HepG2 (cell line): ENCODE results near the gene RASGRP2. TPM values are rescaled to one million over a fixed set of nuclear protein-coding genes. Genes with fewer than 3 reads are reported as not detected.

Experiments
- ATAC-seq: fragments of 200-7000 bp; cut with Tn5 transposase; 3 replicates; pipeline ENCODE4 v1.9.1; 2020; ENCODE audit warnings: mild to moderate bottlenecking, moderate library complexity
- BruUV-seq: library from RNA; stranded (reverse); fragments of 400-500 nt; replicated peaks from 2 replicates; lab custom pipeline; 2021; lab: Mats Ljungman, UMichigan
- CTCF ChIA-PET: fragments of 300-600 bp; formaldehyde crosslinking; extraction: SDS; loops from one replicate; lab custom pipeline; 2021; ENCODE audit warnings: low total read pairs, inconsistent platforms, low intra/inter-chr PET ratio; lab: Yijun Ruan, JAX
- POLR2A ChIA-PET: fragments of 350-600 bp; sonication (Branson Sonifier 250); formaldehyde crosslinking; loops from one replicate; lab custom pipeline; 2020; ENCODE audit warnings: antibody characterized with exemption, inconsistent platforms; lab: Yijun Ruan, JAX
- DNase-seq: peaks from one replicate; pipeline ENCODE4 v3.0.0-alpha.2; 2015; ENCODE audit warnings: low spot score
- FAIRE-seq: peaks from 3 replicates; lab custom pipeline; 2011; peaks lifted over from hg19 to GRCh38; lab: Jason Lieb, UNC
- H2AFZ ChIP-seq: one replicate; pipeline ENCODE4 v1.6.1; 2011; ENCODE audit warnings: low read length, inconsistent platforms
- H3K27ac ChIP-seq: fragments of 300-600 bp; 3 replicates; pipeline ENCODE4 v1.8.0; 2011; ENCODE audit warnings: mixed run types, mild to moderate bottlenecking, mixed read lengths, low read length, inconsistent platforms; ENCODE audit not compliant: insufficient read depth; ENCODE audit errors: extremely low read length
- H3K27me3 ChIP-seq, 2 experiments: fragments of 200-600 bp in 1 of 2; 2 replicates in 1 of 2; 3 replicates in 1 of 2; pipeline versions ENCODE4 v1.6.0 to v1.8.0; 2011; ENCODE audit warnings: low read length in 2 of 2, mild to moderate bottlenecking in 2 of 2, moderate library complexity in 2 of 2, inconsistent platforms in 1 of 2; ENCODE audit not compliant: insufficient read depth in 2 of 2, control insufficient read depth in 1 of 2
- H3K36me3 ChIP-seq, 2 experiments: fragments of 200-600 bp in 1 of 2; replicated peaks in 1 of 2; 2 replicates in 1 of 2; 3 replicates in 1 of 2; pipeline versions ENCODE4 v1.5.1 to v1.8.0; 2011; ENCODE audit warnings: low read length in 2 of 2, inconsistent platforms in 1 of 2; ENCODE audit not compliant: insufficient read depth in 2 of 2, control insufficient read depth in 1 of 2
- H3K4me1 ChIP-seq: 2 replicates; pipeline ENCODE4 v1.5.1; 2012; ENCODE audit warnings: low read length, inconsistent platforms; ENCODE audit not compliant: insufficient read depth
- H3K4me2 ChIP-seq: 2 replicates; pipeline ENCODE4 v1.6.0; 2011; ENCODE audit warnings: low read depth, low read length, inconsistent platforms
- H3K4me3 ChIP-seq, 3 experiments: fragments of 200-600 bp in 1 of 3; sonication (generic), shearing (Covaris generic) in 1 of 3; replicated peaks in 1 of 3; 2 replicates each; pipeline ENCODE4 v1.5.1; 2011 to 2016; ENCODE audit warnings: low read length in 3 of 3, inconsistent platforms in 2 of 3, low read depth in 2 of 3, mild to moderate bottlenecking in 2 of 3, control low read depth in 1 of 3, mixed read lengths in 1 of 3; ENCODE audit not compliant: insufficient read depth in 1 of 3
- H3K79me2 ChIP-seq: one replicate; pipeline ENCODE4 v1.6.1; 2011; ENCODE audit warnings: low read length, inconsistent platforms; ENCODE audit not compliant: insufficient read depth
- H3K9ac ChIP-seq: 2 replicates; pipeline ENCODE4 v1.6.0; 2011; ENCODE audit warnings: mild to moderate bottlenecking, low read depth, low read length, inconsistent platforms; ENCODE audit not compliant: insufficient read depth
- H3K9me3 ChIP-seq: 2 replicates; pipeline ENCODE4 v1.5.1; 2012; ENCODE audit warnings: mild to moderate bottlenecking, low read length
- H4K20me1 ChIP-seq: 2 replicates; pipeline ENCODE4 v1.6.0; 2011; ENCODE audit warnings: inconsistent platforms, mild to moderate bottlenecking, low read length, moderate library complexity; ENCODE audit not compliant: insufficient read depth
- CBX1 ChIP-seq: IDR thresholded peaks from one replicate; pipeline ENCODE4 v1.6.1; 2016; ENCODE audit warnings: antibody characterized with exemption, low read depth
- CSRNP2 ChIP-seq: sonication (generic); formaldehyde crosslinking; conservative IDR thresholded peaks from 2 replicates; pipeline ENCODE4 v1.8.0; 2022; ENCODE audit warnings: low read depth, missing genetic modification reagents
- E2F2 ChIP-seq: sonication (generic); formaldehyde crosslinking; IDR thresholded peaks from 2 replicates; pipeline ENCODE4 v1.4.0; 2020; ENCODE audit warnings: missing genetic modification reagents, borderline replicate concordance
- NFAT5 ChIP-seq: sonication (generic); formaldehyde crosslinking; IDR thresholded peaks from 2 replicates; pipeline ENCODE4 v1.4.0; 2020; ENCODE audit warnings: missing genetic modification reagents
- RBM22 ChIP-seq: fragments of 200-400 bp; formaldehyde crosslinking; optimal IDR thresholded peaks from 2 replicates; pipeline ENCODE3; 2017; ENCODE audit warnings: mild to moderate bottlenecking, low read length, moderate library complexity
- SETDB1 ChIP-seq: sonication (generic); formaldehyde crosslinking; IDR thresholded peaks from 2 replicates; pipeline ENCODE4 v1.5.1; 2020; ENCODE audit warnings: missing genetic modification reagents, mild to moderate bottlenecking, borderline replicate concordance
- TFDP2 ChIP-seq: sonication (generic); formaldehyde crosslinking; IDR thresholded peaks from 2 replicates; pipeline ENCODE4 v1.4.0; 2020; ENCODE audit warnings: missing genetic modification reagents
- ZNF558 ChIP-seq: sonication (generic); formaldehyde crosslinking; IDR thresholded peaks from 2 replicates; pipeline ENCODE4 v1.9.0; 2022; ENCODE audit warnings: mild to moderate bottlenecking, missing genetic modification reagents, borderline replicate concordance
- ZNF878 ChIP-seq: sonication (generic); formaldehyde crosslinking; IDR thresholded peaks from 2 replicates; pipeline ENCODE4 v1.8.1; 2023; ENCODE audit warnings: mild to moderate bottlenecking, missing genetic modification reagents, moderate library complexity
- WGBS: methylation state at CpG from one replicate; pipeline ENCODE4 v1.1.6; 2017; ENCODE audit warnings: low lambda C conversion rate; 5-methylcytosine and 5-hydroxymethylcytosine counted together
- in situ Hi-C: cut with HindIII; loops from 2 replicates; pipeline ENCODE4 v1.10.0; 2017; ENCODE audit warnings: low pct_unique_long_range_greater_than_20kb; ENCODE audit not compliant: extremely low pct_ligation_motif_present
- intact Hi-C: fragments of 100-400 bp; cut with micrococcal nuclease; formaldehyde crosslinking; loops from one replicate; pipeline ENCODE4 v1.10.0; 2022; ENCODE audit not compliant: unreplicated experiment
- polyA plus RNA-seq, 8 experiments: library from polyadenylated mRNA; depleted of rRNA in 3 of 8; stranded (reverse) in 7 of 8; unstranded in 1 of 8; fragments of >200 nt; fragmentation: Illumina TruSeq in 4 of 8; extraction: Trizol in 4 of 8; gene quantifications; 2 replicates each; pipeline versions ENCODE4 v1.2.1 to v1.2.3, GENCODE V29; 2011 to 2016; ENCODE audit warnings: low read depth in 4 of 8, missing spikeins in 1 of 8, mixed read lengths in 1 of 8; ENCODE audit not compliant: insufficient read depth in 1 of 8
- total RNA-seq, 5 experiments: library from RNA; depleted of rRNA; stranded (reverse); fragments of >200 nt; fragmentation: Illumina TruSeq; extraction: Trizol; gene quantifications; 2 replicates each; pipeline ENCODE4 v1.2.3, GENCODE V29; 2016; ENCODE audit warnings: low read depth in 1 of 5
- TF ChIP-seq, protein P1 (sequence below): sonication (generic); formaldehyde crosslinking; IDR thresholded peaks from 2 replicates; pipeline ENCODE4 v1.4.0; 2020; ENCODE audit warnings: missing genetic modification reagents, borderline replicate concordance
- TF ChIP-seq, protein P2 (sequence below): sonication (generic); formaldehyde crosslinking; IDR thresholded peaks from 2 replicates; pipeline ENCODE4 v1.4.0; 2020; ENCODE audit warnings: mild to moderate bottlenecking, missing genetic modification reagents

Gene RASGRP2
- total and polyA plus RNA-seq, 2 of the 13 experiments (the other 11 are each of a cell fraction or from before 2014, with no cell fraction given): 0.61 TPM; not detected in 1

DNA sequence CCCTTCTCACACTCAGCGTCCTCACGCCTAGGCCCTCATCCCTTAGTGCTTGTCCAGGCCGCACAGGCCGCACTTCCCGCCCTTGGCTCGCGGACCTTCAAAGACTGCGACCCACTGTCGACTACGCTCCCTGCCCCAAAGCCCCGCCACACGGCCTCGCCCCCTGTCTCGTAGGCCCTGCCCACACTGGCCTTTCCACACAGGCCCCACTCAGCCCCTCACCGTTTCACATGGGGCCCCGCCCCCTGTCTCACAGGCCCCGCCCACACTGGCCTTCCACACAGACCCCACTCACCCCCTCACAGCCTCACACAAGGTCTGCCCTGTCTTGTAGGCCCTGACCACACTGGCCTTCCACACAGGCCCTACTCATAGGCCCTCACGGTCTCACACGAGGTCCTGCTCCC is 32.0 kb downstream of the RASGRP2 start:
- CTCF ChIA-PET: no interaction called here
- Histone ChIP-seq H3K4me3 (no peak overlapping the region), H3K79me2 (no peaks in the 10 kb centered on the region), H3K9ac (no peak overlapping the region), H3K9me3 (no peaks in the 10 kb centered on the region), H4K20me1 (no peaks in the 10 kb centered on the region), H3K27ac (no peak overlapping the region), H3K4me2 (no peak overlapping the region), H2AFZ (no peak overlapping the region)
- FAIRE-seq: no peak
- intact Hi-C loops: no loop called here
- WGBS: 58% methylated on average over 19 of the region's 19 CpGs
- POLR2A ChIA-PET: no interaction called here
- in situ Hi-C loops: no loop called here
- ATAC-seq: no peak
- BruUV-seq: no TSS peak
- TF ChIP-seq NFAT5 (CRISPR knock-in tag) (no peak), CBX1 (no peak), E2F2 (CRISPR knock-in tag) (no peak), SETDB1 (CRISPR knock-in tag) (no peak), CSRNP2 (CRISPR knock-in tag) (no peak), ZNF878 (no peak), ZNF558 (CRISPR knock-in tag) (no peak), RBM22 (no peak), TFDP2 (CRISPR knock-in tag) (no peak)
- TF ChIP-seq, protein P1, sequence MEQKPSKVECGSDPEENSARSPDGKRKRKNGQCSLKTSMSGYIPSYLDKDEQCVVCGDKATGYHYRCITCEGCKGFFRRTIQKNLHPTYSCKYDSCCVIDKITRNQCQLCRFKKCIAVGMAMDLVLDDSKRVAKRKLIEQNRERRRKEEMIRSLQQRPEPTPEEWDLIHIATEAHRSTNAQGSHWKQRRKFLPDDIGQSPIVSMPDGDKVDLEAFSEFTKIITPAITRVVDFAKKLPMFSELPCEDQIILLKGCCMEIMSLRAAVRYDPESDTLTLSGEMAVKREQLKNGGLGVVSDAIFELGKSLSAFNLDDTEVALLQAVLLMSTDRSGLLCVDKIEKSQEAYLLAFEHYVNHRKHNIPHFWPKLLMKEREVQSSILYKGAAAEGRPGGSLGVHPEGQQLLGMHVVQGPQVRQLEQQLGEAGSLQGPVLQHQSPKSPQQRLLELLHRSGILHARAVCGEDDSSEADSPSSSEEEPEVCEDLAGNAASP: no peak
- TF ChIP-seq, protein P2, sequence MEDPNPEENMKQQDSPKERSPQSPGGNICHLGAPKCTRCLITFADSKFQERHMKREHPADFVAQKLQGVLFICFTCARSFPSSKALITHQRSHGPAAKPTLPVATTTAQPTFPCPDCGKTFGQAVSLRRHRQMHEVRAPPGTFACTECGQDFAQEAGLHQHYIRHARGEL (CRISPR knock-in tag): no peak
- TF ChIP-seq, all 625 proteins: peak for 0
- Histone ChIP-seq H3K4me1 (peaks cover 5% of the 10 kb centered on the region; the same call in 1 of the 2 replicates), H3K27me3 (peaks cover 6 to 55% of the 10 kb centered on the region in 2 experiments; a peak in 4 of 5 replicates), H3K36me3 (no peaks in the 10 kb centered on the region)
- DNase-seq: no peak
